Activated T-cell treated with anti-CD3 and anti-CD28 coated beads for 1 hour (primary cell): ENCODE results near the gene NFKB1.
A peak's percentile ranks its signal among the peaks of the same experiment; 100 is the strongest.
"Not testable (repeated sequence)": the region's sequence is repeated elsewhere in the genome, so short reads cannot be mapped to it uniquely, and the experiment has no call there.

Experiments
- DNase-seq: peaks from one replicate; pipeline ENCODE4 v3.0.0-alpha.2; 2020; ENCODE audit warnings: low read depth

Gene NFKB1, protein sequence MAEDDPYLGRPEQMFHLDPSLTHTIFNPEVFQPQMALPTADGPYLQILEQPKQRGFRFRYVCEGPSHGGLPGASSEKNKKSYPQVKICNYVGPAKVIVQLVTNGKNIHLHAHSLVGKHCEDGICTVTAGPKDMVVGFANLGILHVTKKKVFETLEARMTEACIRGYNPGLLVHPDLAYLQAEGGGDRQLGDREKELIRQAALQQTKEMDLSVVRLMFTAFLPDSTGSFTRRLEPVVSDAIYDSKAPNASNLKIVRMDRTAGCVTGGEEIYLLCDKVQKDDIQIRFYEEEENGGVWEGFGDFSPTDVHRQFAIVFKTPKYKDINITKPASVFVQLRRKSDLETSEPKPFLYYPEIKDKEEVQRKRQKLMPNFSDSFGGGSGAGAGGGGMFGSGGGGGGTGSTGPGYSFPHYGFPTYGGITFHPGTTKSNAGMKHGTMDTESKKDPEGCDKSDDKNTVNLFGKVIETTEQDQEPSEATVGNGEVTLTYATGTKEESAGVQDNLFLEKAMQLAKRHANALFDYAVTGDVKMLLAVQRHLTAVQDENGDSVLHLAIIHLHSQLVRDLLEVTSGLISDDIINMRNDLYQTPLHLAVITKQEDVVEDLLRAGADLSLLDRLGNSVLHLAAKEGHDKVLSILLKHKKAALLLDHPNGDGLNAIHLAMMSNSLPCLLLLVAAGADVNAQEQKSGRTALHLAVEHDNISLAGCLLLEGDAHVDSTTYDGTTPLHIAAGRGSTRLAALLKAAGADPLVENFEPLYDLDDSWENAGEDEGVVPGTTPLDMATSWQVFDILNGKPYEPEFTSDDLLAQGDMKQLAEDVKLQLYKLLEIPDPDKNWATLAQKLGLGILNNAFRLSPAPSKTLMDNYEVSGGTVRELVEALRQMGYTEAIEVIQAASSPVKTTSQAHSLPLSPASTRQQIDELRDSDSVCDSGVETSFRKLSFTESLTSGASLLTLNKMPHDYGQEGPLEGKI

DNA sequence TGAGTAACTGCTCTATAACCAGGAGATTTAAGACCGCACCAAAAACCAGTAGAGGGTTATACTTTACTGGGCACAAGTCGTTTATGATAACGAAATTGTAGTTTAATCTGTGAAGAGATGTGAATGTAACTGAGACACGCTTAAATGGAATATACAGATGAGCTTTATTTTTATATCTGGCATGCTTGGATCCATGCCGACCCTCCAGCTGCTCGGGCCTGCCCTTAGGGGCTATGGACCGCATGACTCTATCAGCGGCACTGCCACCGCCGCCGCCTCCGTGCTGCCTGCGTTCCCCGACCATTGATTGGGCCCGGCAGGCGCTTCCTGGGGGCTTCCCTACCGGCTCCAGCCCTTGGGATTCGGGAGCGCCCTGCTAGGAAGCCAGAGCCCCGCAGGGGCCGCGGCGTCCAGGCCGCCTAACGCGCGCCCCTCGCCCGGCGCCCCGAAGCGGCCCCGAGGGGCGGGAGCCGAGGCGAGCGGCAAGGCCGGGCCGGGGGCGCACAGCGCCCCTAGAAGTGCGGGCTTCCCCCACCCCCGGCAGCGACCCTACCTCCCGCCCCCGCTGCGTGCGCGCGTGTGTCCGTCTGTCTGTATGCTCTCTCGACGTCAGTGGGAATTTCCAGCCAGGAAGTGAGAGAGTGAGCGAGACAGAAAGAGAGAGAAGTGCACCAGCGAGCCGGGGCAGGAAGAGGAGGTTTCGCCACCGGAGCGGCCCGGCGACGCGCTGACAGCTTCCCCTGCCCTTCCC lies at the start of gene NFKB1:
TSS of gene NFKB1 (plus strand) at position 664 of the 751 bp plus-strand sequence. CDS start 24,160 bp downstream, outside the sequence.
- DNase-seq: peak; percentile 69

GRCh38 chr4:102452854-102453253 lies 48.3 kb upstream of the NFKB1 start:
- DNase-seq: no peak

GRCh38 chr4:102453827-102454226 lies 47.3 kb upstream of the NFKB1 start:
- no peak for DNase-seq

GRCh38 chr4:102454268-102454667 lies 46.9 kb upstream of the NFKB1 start:
- DNase-seq: no peak

DNA sequence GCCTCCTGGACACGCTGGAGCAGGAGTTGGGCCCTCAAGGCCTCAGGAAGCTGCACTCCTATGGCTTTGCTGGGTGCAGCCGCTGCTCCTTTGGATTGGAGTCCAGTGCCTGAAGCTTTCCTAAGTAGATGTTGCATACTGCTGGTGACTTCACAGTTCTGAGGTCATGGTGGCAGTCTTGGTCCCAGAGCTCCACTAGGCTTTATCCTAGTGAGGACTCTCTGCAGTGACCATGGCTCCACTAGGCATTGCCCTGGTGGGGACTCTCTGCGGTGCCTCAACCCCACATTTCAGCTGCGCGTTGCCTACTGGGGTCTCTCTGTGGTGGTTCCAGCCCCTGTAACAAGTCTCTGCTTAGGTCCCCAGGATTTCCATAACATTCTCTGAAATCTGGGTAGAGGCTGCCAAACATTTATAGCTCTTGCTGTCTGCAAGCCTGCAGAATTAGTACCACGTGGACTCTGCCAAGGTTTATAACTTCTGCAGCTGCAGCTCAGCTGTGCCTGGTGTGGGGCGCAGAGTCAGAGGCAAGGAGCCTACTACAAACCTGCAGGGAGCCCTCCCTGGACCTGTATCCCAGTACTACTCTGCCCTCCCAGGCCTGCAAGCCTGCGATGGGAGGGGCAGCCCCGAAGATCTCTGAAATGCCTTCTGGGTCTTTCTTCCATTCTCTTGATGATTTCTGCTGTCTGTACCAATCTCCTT lies 46.0 kb upstream of the NFKB1 start:
- DNase-seq: no peak

GRCh38 chr4:102455750-102456149 lies 45.4 kb upstream of the NFKB1 start:
- DNase-seq: no peak

DNA sequence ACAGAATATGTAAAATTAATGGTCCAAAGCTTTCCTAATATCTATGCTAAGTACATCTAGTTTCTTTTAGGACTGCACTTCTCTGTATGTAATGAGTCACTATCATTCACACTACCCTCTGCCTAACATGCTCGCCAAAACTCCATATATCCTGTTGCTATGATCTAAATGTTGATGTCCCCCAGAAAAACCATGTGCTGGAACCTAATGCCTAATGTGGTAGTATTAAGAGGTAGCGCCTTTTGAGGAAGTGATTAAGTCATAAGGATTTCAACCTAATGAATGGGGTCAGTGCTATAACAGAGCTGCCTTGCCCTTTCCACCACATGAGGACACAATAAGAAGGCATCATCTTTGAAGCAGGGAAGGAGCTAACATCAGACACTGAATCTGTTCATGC lies 34.9 kb upstream of the NFKB1 start:
- no peak for DNase-seq

- DNase-seq: no peak
These were observed 31.4 kb upstream of the NFKB1 start for GRCh38 chr4:102469806-102470205.

DNA sequence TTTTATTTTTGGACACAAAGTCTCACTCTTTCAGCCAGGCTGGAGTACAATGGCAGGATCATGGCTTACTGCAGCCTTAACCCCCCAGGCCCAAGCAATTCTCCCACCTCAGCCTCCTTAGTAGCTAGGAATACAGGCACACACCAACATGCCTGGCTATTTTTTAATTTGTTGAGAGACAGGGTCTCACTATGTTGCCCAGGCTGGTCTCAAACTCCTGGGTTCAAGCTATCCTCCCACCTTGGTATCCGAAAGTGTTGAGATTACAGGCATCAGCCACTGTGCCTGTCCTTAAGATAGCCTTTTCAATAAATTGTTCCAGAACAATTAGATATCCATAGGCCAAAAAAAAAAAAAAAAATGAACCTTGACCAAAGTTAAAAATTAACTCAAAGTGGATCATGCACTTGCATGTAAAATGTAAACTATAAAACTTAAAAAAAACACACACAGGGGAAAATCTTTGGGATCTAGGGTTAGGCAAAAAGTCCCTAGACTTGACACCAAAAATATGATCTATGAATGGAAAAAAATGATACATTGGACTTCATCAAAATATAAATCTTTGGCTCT lies 28.6 kb upstream of the NFKB1 start:
- no peak for DNase-seq

GRCh38 chr4:102473476-102473875 lies 27.7 kb upstream of the NFKB1 start:
- no peak for DNase-seq

DNA sequence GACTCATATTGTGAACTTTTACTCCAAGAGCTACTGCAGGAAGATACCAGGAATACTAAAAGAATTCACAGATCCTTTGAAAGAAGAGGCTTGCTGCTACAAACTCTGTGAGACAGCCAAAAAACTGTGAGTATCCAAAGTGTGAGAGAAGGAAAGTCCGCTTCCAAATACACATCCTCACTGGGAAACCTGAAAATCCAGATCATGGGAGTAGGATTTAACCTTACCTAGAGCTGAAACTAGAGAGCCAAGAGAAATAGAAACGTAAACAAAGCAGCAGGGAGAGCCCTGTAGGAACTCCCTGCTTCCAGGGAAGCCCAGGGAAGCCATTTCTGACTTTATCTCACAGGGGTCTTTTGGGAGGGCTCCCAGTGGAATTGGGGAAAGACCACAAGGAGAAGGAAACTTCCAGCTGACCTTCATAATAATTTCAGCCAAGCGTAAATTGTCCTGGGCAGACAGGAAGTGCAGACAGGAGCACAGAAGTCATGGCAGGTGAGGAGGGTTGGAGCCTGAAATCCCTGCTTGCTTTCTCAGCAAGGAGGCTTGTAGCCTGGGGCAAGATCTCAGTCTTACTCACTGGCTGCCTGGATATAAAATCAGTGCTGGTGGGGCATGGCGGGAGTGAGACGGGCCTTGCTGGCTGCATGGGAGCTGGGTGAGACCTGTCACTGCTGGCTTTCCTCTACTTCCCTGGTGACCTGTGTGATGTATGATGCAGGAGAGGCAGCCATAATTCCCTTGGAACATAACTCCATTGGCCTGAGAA lies 26.2 kb upstream of the NFKB1 start:
- no peak for DNase-seq

DNA sequence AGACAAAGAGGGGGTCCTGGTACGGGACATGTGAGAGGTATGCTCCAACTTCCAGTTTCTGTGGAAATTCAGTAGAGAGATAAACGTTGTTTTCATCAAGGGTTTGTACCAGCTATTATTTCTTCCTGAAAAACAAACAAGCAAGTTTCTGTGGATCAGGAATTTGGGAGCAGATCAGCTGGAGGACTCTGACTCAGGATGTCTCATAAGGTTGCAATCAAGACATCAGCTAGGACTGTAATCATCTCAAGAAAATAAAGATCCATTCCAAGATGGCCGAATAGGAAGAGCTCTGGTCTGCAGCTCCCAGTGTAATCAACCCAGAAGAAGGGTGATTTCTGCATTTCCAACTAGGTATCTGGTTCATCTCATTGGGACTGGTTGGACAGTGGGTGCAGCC lies 23.5 kb upstream of the NFKB1 start:
- DNase-seq: no peak

DNA sequence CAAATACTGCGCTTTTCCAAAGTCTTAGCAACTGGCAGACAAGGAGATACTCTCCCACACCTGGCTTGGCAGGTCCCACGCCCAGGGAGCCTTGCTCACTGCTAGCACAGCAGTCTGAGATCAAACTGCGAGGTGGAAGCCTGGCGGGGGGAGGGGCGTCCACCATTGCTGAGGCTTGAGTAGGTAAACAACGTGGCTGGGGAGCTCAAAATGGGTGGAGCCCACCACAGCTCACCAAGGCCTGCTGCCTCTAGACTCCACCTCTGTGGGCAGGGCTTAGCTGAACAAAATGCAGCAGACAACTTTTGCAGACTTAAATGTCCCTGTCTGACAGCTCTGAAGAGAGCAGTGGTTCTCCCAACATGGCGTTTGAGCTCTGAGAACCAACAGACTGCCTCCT lies 23.0 kb upstream of the NFKB1 start:
- no peak for DNase-seq

DNA sequence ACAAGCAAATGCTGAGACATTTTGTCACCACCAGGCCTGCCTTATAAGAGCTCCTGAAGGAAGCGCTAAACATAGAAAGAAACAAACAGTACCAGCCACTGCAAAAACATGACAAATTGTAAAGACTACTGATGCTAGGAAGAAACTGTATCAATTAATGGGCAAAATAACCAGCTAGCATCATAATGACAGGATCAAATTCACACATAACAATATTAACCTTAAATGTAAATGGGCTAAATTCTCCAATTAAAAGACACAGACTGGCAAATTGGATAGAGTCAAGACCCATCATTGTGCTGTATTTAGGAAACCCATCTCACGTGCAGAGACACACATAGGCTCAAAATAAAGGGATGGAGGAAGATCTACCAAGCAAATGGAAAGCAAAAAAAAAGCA lies 21.3 kb upstream of the NFKB1 start:
- not testable (repeated sequence) for DNase-seq

GRCh38 chr4:102483120-102483519 lies 18.0 kb upstream of the NFKB1 start:
- no peak for DNase-seq

- not testable (repeated sequence) for DNase-seq
These were observed 17.0 kb upstream of the NFKB1 start for GRCh38 chr4:102483990-102484692.

DNA sequence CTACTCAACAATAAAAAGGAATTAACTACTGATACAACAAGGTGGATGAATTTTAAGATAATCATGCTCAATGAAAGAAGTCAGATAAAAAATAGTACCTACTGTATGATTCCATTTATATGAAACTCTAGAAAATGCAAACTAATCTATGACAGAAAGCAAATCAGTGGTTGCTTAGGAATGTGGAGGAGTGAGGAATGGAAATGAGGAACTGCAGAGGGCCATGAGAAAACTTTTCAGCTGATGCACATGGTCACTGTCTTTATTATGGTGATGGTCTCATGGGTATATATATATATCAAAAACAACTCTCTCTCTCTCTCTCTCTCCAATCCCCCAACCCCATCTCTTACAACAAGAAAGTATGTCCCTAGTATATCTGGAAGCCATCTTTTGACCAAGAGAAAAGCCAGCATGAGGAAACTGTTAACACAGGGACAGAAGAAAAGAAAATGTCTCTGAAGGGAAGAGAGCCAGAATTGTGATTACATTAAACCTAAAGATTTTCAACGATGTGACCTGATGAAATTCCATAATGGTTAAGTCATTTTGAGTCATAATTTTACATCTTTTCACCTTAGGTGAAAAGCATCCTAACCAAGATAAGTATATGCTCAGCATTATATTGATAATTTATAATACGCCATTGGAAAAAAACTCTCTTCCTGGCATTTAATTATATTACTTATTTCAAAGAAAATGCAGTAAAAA lies 8.5 kb upstream of the NFKB1 start:
- DNase-seq: no peak

DNA sequence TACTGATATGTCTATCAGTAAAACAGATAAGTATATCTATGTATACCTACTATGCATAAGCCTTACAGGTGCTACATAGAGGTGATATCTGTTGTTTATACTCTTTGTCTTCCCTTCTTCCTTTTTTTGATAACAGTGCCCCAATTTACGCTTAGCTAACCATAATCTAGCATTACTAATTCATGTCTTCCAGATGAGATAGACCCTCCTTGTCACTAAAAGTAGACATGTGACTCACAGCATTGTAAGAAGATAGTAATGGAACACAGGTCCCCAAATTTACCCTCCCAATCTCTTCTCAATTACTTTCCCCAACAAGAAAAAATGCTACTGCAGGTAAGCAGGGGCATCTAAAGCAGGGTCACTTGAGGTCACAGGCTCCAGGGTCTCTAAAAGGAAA lies 7.9 kb upstream of the NFKB1 start:
- no peak for DNase-seq

DNA sequence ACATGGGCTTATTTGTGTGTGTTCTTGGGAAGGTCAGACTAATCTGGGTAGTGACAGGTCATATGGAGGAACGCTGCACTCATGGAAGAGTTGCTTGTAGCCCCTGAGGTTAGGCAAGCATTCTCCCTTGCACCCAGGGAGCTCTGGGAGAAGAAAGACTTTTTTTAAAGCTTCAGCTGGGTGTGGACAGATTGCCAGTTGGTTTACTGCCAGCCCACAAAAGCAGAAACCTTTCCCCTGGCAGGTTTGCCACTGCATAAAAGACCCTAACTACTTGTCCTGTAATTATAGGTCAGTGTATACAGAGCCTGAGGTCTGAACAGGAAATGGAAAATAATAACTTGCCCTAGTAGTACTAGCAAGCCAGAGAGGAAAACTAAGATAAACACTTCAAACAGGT lies 7.4 kb upstream of the NFKB1 start:
- DNase-seq: no peak
